ENCODE data around the gene GFPT1. TPM values are rescaled to one million over a fixed set of nuclear protein-coding genes. Genes with fewer than 3 reads are reported as not detected.

GFPT1 gene
- total RNA-seq, 1 experiment from 2014 or later: 25.6 TPM

DNA sequence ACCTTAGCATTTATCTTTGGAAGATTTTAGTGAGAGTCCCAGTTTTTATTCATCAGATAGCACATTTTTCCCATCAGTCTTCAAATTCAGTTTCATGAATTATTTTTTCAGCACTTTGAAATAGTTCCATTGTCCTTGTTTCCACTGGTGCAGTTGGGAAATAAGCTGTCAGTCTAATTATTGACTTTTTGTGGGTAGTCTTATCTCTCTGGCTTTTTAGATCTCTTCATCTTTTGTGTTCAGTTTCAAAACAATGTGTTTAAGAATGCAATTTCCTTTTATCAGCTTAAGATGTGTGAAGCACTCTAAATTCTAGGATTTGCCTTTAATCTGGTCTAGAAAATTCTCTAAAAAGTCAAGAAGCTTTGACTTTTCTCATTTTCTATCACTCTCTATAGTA lies 70.5 kb downstream of the GFPT1 start:
- Histone ChIP-seq H3K36me3 (replicated peaks; ENCODE audit: control insufficient read depth, insufficient read depth, low read length) (peaks cover 2% of the 10 kb centered on the region), H3K27me3 (ENCODE audit: control insufficient read depth, insufficient read depth, low read length) (no peaks in the 10 kb centered on the region), H3K4me3 (ENCODE audit: insufficient read depth, low read depth, low read length) (no peak overlapping the region)
- no peak for DNase-seq

DNA sequence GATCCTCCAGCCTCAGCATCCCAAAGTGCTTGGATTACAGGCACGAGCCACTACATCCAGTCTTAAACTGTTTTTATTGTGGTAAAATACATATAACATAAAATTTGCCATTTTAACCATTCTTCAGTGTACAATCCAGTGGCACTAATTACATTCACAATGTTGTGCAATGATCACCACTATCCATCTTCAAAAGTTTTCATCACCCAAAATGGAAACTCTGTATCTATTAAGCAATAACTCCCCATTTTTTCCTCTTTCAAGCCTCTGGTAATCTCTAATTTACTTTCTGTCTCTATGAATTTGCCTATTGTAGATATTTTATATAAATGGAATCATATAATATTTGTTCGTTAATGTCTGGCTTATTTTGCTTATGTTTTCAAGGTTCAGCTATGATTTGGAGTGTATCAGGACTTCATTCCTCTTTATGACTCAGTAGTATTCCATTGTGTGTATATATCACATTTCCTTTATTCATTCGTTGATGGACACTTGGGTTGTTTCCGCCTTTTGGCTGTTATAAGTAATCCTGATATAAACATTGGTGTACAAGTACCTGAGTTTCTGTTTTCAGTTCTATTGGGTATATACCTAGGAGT lies 71.8 kb downstream of the GFPT1 start:
- Histone ChIP-seq H3K27me3 (ENCODE audit: control insufficient read depth, insufficient read depth, low read length) (no peaks in the 10 kb centered on the region), H3K36me3 (replicated peaks; ENCODE audit: control insufficient read depth, insufficient read depth, low read length) (peaks cover 2% of the 10 kb centered on the region), H3K4me3 (ENCODE audit: insufficient read depth, low read depth, low read length) (no peak overlapping the region)
- DNase-seq: no peak

DNA sequence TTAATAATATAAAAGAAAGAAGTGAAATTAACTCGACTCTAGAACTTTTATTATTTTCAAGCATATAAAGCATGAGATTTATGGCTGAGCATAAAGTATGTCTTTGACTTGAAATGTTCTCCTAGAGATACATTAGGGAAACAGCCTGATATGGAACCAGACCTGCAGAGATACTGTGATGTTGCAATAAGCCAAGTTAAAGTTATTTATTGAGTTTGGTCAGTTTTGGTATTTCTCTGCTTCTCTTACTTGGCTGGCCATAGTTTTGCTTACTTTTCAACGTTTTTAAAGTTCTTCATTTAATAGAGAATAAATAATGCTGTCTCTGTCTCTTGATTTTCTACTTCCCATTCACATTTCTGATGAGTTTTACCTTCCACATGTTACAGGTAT lies 76.0 kb downstream of the GFPT1 start:
- DNase-seq: no peak
- no peak overlapping the region for H3K4me3 ChIP-seq (ENCODE audit: insufficient read depth, low read depth, low read length)
- H3K36me3 ChIP-seq (replicated peaks; ENCODE audit: control insufficient read depth, insufficient read depth, low read length): no peaks in the 10 kb centered on the region
- peaks cover 12% of the 10 kb centered on the region for H3K27me3 ChIP-seq (ENCODE audit: control insufficient read depth, insufficient read depth, low read length)

DNA sequence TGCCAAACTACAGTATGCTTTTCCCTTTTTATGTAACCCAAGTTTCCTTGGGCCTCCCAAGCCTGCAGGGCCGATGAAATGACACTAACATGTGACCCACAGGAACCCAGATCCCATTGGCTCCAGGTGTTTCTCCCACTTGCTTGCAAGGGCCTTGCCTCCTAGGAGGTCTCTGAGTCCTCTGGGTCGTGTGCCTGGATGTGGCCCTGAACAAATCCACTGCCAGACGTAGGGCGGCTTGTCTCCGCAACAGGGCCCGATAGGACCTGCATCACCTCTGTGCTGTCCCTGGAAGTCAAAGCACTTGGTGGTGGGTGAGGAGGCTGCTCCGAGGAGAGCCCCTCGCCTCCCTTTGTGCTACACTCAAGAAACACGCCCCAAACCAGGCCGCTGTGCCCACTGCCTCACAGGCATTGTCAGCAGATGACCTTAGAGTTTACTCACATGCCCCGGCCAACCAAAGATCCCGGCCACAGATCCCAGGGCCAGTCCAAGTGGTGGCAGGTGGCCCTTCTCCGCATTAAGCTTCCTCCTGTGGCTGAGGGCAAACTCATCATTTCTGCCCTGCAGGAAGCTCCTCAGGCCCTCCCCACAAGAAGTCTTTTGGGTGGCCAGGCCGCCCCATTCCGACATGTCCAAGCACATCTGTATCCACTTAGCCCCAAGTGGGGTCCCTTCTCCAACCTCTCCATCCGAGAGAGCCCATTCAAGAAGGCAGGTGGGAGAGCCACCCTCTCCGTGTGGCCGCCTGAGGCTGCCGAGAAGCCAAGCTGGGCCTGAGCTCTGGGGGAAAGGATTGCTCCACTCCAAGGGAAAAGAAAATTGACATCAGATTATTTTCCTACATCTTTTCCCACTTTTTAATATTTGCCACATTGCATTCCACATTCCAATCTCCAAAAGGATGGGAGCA lies 76.7 kb downstream of the GFPT1 start:
- H3K27me3 ChIP-seq (ENCODE audit: control insufficient read depth, insufficient read depth, low read length): peaks cover 18% of the 10 kb centered on the region
- DNase-seq: no peak
- H3K36me3 ChIP-seq (replicated peaks; ENCODE audit: control insufficient read depth, insufficient read depth, low read length): no peaks in the 10 kb centered on the region
- H3K4me3 ChIP-seq (ENCODE audit: insufficient read depth, low read depth, low read length): no peak overlapping the region

DNA sequence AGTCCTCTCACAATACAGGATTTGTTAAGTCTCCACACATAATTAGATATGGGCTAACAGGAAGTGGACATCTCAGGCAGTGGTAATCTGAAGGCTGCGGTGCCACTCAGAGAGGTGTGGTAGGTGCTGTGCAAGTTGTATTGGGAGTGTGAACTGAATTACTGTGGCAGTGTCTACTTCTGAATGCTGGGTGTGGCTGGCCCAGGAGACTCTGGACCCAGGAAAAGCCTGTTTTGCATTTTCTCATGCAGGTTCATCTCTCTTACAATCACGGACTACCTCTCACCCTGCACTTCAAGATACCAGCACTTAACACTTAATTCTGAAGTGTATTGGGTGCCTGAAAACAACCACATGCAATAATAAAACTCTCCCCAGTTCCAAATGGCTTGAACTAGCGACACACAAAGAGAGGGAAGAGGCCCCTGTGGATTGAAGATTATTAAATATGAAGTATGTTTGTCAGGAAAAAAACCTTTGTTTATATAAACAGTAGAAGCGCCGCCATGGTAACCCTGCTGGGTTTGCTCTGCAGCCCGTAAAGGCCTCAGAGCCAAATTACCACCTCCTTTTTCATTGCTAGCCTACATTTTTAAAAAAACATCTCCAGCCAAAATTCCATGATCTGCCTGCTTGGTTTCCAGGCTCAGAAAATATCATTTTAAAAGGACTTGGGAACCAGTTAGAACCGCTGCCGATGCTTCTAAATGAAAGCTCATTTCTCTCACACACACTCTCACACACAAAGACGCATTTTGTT lies 77.5 kb downstream of the GFPT1 start:
- H3K27me3 ChIP-seq (ENCODE audit: control insufficient read depth, insufficient read depth, low read length): peaks cover 21% of the 10 kb centered on the region
- no peak for DNase-seq
- H3K4me3 ChIP-seq (ENCODE audit: insufficient read depth, low read depth, low read length): no peak overlapping the region
- no peaks in the 10 kb centered on the region for H3K36me3 ChIP-seq (replicated peaks; ENCODE audit: control insufficient read depth, insufficient read depth, low read length)

DNA sequence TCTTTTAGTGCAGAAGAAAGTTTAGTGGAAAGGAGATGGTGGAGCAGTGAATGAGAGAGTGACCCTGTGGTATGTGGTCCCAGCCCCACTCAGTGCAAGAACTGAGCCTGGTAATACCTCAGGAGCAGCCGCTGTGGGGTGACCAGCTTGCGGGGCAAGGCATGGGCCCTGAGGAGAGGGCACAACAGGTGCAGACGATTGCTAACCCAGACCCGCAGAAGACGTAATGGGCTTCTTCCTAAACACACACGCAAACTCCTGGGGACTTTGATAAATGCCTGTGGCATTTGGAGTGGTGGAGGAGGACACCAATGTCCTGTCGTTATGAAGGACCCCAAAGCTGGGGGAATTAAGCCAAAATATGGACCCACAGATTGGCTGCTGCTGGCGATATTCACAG lies 78.7 kb downstream of the GFPT1 start:
- DNase-seq: no peak
- no peaks in the 10 kb centered on the region for H3K36me3 ChIP-seq (replicated peaks; ENCODE audit: control insufficient read depth, insufficient read depth, low read length)
- H3K27me3 ChIP-seq (ENCODE audit: control insufficient read depth, insufficient read depth, low read length): peaks cover 21% of the 10 kb centered on the region
- H3K4me3 ChIP-seq (ENCODE audit: insufficient read depth, low read depth, low read length): no peak overlapping the region

DNA sequence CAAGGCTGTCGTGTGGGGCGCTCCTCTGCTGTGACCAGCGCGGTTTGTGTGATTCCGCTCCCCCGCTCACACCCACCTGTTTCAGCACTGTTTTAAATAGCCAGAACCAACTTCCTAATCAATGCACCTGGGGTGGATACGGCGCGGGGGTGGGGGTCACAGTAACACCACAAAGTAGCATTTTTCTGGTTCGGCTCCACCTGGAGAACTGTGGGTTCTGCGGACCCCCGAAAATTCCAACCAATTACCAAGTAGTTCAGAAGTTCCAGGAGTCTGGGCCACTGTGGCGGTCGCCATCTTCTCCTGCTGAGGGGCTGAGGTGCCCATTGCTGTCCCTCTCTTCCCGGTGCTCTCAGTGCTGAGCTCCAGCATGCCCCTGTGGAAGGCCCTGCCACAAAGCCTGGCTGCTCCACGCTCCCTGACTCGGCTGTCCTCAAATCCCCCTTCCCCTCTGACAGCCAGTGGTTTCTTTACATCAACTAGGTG lies 79.4 kb downstream of the GFPT1 start:
- Histone ChIP-seq H3K27me3 (ENCODE audit: control insufficient read depth, insufficient read depth, low read length) (peaks cover 21% of the 10 kb centered on the region), H3K36me3 (replicated peaks; ENCODE audit: control insufficient read depth, insufficient read depth, low read length) (no peaks in the 10 kb centered on the region), H3K4me3 (ENCODE audit: insufficient read depth, low read depth, low read length) (peak overlapping the region; percentile 66)
- no peak for DNase-seq

DNA sequence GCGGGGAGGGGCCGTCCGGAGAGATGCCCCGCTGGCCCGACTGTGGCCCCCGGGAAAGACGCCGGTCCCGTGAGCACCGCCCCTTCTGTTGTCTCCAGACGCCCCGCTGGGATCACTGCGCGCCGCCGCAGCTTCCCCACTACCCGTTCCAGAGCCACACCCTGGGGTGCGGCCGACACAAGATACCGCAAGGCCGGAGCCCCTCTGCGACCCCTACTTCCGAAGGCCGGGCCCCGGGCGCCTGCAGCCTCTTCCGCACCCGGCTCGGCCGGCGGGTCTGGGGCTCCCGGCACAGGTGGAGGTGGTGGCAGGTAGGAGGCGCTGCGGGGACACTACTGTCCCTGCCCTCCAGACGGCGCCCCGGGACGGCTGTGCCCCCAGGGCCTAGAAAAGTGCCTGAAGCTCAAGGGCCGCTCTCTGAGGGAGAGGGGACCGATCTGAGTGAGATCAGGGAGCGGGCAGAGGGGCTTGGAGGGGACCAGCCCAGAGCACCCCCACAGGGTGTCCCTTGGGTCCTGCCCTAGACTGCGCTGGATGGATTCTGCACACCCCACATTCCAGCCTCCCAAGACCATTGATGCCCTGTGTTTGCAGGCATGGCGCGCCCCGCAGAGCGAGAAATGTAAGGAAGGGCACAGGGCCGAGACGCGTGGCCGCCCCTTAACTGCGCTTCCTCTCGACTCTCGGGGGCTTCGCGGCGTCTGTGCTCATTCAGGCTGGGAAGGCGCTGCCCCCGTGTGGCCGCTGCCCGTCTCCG lies 80.0 kb downstream of the GFPT1 start:
- H3K27me3 ChIP-seq (ENCODE audit: control insufficient read depth, insufficient read depth, low read length): peaks cover 21% of the 10 kb centered on the region

DNA sequence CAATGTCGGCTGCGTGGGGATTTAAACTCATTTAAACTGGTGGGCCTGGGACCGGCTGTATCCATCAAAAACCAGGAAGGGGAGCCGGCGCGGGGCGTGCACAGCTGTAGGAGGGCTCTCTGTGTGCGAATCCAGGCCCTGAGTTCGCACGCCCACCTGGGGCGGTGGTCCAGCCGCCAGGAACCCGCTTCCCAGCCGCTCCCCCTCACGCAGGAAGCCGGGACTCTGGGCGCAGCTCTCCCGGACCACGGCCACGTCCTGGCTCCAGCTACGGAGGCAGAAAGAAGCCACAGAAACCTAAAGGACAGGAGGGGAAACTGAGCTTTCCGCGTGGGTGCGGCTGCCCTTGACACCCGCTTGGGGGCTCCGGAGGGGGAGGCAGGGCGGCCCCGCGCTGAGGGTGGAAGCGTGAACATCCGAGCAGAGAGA lies 80.6 kb downstream of the GFPT1 start:
- peak; percentile 78 for DNase-seq
- H3K4me3 ChIP-seq (ENCODE audit: insufficient read depth, low read depth, low read length): peak overlapping the region; percentile 66
- peaks cover 21% of the 10 kb centered on the region for H3K27me3 ChIP-seq (ENCODE audit: control insufficient read depth, insufficient read depth, low read length)
- no peaks in the 10 kb centered on the region for H3K36me3 ChIP-seq (replicated peaks; ENCODE audit: control insufficient read depth, insufficient read depth, low read length)

More for the DNA sequence above, 80.0 kb downstream of the GFPT1 start:
- DNase-seq: peak; percentile 94
- Histone ChIP-seq H3K4me3 (ENCODE audit: insufficient read depth, low read depth, low read length) (peak overlapping the region; percentile 66), H3K36me3 (replicated peaks; ENCODE audit: control insufficient read depth, insufficient read depth, low read length) (no peaks in the 10 kb centered on the region)

DNA sequence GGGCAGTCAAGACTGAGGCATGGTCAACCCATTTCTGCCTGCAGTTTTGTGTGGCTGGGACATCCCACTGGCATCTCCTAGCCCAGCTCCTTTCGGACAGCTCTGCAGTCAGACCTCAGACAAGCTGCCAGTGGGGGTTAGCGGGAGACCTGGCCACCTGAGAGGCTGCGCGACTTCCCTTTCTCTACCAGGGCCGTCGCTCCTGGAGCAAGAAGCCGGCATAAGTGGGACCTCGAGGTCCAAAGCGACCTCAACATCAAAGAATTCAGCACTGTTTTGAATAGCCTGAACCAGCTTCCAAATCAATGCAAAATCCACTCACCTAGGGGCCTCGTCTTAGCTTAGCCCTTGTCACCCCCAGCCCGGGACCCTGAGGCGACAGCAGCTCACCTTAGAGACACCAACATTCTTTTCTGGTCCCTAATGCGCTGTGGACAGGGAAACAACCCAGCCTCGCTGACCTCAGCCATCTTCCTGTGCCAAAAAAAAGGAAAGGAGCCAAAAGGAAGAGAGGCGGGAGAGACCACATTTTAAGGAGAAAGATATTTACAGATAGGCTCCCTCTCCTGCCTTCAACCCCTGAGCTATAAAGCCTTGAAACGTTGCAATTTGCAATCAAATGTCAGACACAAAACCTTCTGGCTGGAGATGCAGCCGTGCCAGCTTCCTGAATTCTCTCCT lies 81.2 kb downstream of the GFPT1 start:
- H3K4me3 ChIP-seq (ENCODE audit: insufficient read depth, low read depth, low read length): peak overlapping the region; percentile 66

DNA sequence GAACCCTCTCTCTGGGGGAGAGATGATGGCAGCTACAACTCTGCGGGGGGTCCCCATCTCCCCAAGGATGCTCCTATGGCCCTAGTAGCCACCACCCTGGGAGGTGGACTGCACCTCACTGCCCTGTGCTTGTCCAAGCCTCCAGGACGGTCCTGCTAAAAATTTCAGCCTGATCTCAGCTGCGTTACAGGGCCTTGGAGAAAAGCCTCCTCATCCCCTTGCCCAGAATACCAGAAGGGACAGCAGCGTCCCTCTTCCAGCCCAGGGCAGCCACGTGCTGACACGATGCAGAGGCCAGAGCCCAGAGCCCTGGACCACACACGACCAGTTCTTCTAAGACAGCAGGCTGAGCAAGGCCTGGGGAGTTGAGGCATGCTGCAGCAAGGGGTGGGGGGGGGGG lies 81.9 kb downstream of the GFPT1 start:
- Histone ChIP-seq H3K36me3 (replicated peaks; ENCODE audit: control insufficient read depth, insufficient read depth, low read length) (no peaks in the 10 kb centered on the region), H3K4me3 (ENCODE audit: insufficient read depth, low read depth, low read length) (no peak overlapping the region), H3K27me3 (ENCODE audit: control insufficient read depth, insufficient read depth, low read length) (peaks cover 21% of the 10 kb centered on the region)
- DNase-seq: no peak

More for the DNA sequence above, 81.2 kb downstream of the GFPT1 start:
- DNase-seq: peak; percentile 55
- no peaks in the 10 kb centered on the region for H3K36me3 ChIP-seq (replicated peaks; ENCODE audit: control insufficient read depth, insufficient read depth, low read length)
- peaks cover 21% of the 10 kb centered on the region for H3K27me3 ChIP-seq (ENCODE audit: control insufficient read depth, insufficient read depth, low read length)

DNA sequence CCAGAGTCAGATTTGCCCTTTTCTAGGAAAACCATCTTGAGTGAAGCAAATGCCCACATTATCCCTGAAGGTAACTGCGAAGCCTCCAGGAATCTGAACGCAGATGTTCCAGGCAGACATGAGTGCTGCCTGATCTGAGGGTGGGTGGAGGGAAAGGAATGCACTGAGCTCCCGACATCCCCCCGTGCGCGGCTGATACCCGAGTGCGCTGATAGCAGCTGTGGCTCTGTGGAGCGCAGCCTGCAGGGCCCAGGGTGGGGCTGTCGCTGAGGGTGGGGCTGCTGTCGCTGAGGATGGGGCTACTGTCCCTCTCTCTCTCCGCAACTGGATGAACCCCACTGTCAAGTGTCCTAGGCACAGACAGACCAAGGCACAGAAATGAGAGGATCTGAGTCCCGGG lies 82.4 kb downstream of the GFPT1 start:
- Histone ChIP-seq H3K27me3 (ENCODE audit: control insufficient read depth, insufficient read depth, low read length) (peaks cover 21% of the 10 kb centered on the region), H3K36me3 (replicated peaks; ENCODE audit: control insufficient read depth, insufficient read depth, low read length) (no peaks in the 10 kb centered on the region), H3K4me3 (ENCODE audit: insufficient read depth, low read depth, low read length) (no peak overlapping the region)
- DNase-seq: no peak

DNA sequence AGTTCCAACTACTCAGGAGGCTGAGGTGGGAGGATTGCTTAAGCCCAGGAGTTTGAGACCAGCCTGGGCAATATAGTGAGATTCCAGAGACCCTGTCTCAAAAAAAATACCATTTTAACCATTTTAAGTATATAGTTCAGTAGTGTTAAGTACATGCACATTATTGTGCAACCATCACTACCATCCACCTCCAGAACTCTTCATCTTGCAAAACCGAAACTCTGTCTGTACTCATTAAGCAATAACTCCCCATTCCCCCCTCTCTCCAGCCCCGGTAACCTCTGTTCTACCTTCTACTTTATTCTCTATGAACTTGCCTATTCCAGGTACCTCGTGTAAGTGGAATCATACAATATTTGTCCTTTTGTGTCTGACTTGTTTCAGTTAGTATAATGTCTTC lies 86.4 kb downstream of the GFPT1 start:
- no peak for DNase-seq
- H3K27me3 ChIP-seq (ENCODE audit: control insufficient read depth, insufficient read depth, low read length): peaks cover 5% of the 10 kb centered on the region
- H3K4me3 ChIP-seq (ENCODE audit: insufficient read depth, low read depth, low read length): no peak overlapping the region
- no peaks in the 10 kb centered on the region for H3K36me3 ChIP-seq (replicated peaks; ENCODE audit: control insufficient read depth, insufficient read depth, low read length)
